ENCODE results near the gene RTN4IP1.

GRCh38 chr6:106642476-106642875 lies 13.2 kb upstream of the RTN4IP1 start:
- no peak for TF ChIP-seq CTCF (IDR thresholded peaks at IDR 0.05)
- TF ChIP-seq POLR2A (IDR thresholded peaks at IDR 0.05) = no peak
